ENCODE measurements around the gene IGF2R. TPM values are rescaled to one million over a fixed set of nuclear protein-coding genes. Genes with fewer than 3 reads are reported as not detected.

IGF2R gene
- total RNA-seq, 6 experiments from 2014 or later: 77.3 to 119 (median 88.1) TPM

GRCh38 chr6:160128125-160128683, 159.3 kb downstream of the IGF2R start:
- peaks cover 8% of the 10 kb centered on the region; the same call in 1 of the 2 replicates for H3K36me3 Mint-ChIP-seq (ENCODE audit: low read depth)
- H3K27me3 Mint-ChIP-seq (ENCODE audit: insufficient read depth): peaks cover 8% of the 10 kb centered on the region
- DNase-seq: no peak
- peaks cover 18% of the 10 kb centered on the region for H3K4me1 Mint-ChIP-seq (ENCODE audit: low read depth)
- no peaks in the 10 kb centered on the region for H3K9me3 Mint-ChIP-seq
- no peak for TF ChIP-seq CTCF (IDR thresholded peaks at IDR 0.05)
- H3K4me3 Mint-ChIP-seq: no peak overlapping the region
- H3K27ac Mint-ChIP-seq: no peak overlapping the region

- H3K4me3 Mint-ChIP-seq: no peak overlapping the region
- no peak for DNase-seq
- peaks cover 2% of the 10 kb centered on the region; the same call in 1 of the 2 replicates for H3K27me3 Mint-ChIP-seq (ENCODE audit: insufficient read depth)
- no peaks in the 10 kb centered on the region for H3K9me3 Mint-ChIP-seq
- no peak overlapping the region for H3K27ac Mint-ChIP-seq
- TF ChIP-seq CTCF (IDR thresholded peaks at IDR 0.05): no peak
- 0 out of 2 replicates have a peak, but pooled peaks cover under 1% of the 10 kb centered on the region for H3K36me3 Mint-ChIP-seq (ENCODE audit: low read depth)
- peaks cover 21% of the 10 kb centered on the region for H3K4me1 Mint-ChIP-seq (ENCODE audit: low read depth)
Observed at GRCh38 chr6:160128879-160129516, 160.1 kb downstream of the IGF2R start.

GRCh38 chr6:160129881-160130615, 161.2 kb downstream of the IGF2R start:
- no peaks in the 10 kb centered on the region for H3K36me3 Mint-ChIP-seq (ENCODE audit: low read depth)
- H3K27me3 Mint-ChIP-seq (ENCODE audit: insufficient read depth): peaks cover 1% of the 10 kb centered on the region; the same call in 1 of the 2 replicates
- no peak overlapping the region for H3K27ac Mint-ChIP-seq
- no peaks in the 10 kb centered on the region for H3K9me3 Mint-ChIP-seq
- TF ChIP-seq CTCF (IDR thresholded peaks at IDR 0.05): no peak
- H3K4me3 Mint-ChIP-seq: no peak overlapping the region
- H3K4me1 Mint-ChIP-seq (ENCODE audit: low read depth): peaks cover 21% of the 10 kb centered on the region
- DNase-seq: no peak

- Mint-ChIP-seq H3K27me3 (ENCODE audit: insufficient read depth) (peaks cover 2% of the 10 kb centered on the region; the same call in 1 of the 2 replicates), H3K36me3 (ENCODE audit: low read depth) (no peaks in the 10 kb centered on the region), H3K27ac (no peak overlapping the region)
Observed at GRCh38 chr6:160130729-160131484, 162.0 kb downstream of the IGF2R start.

More at GRCh38 chr6:160130729-160131484, 162.0 kb downstream of the IGF2R start:
- no peak overlapping the region for H3K4me3 Mint-ChIP-seq
- H3K4me1 Mint-ChIP-seq (ENCODE audit: low read depth): peaks cover 21% of the 10 kb centered on the region
- TF ChIP-seq CTCF (IDR thresholded peaks at IDR 0.05): no peak
- H3K9me3 Mint-ChIP-seq: no peaks in the 10 kb centered on the region
- DNase-seq: no peak
